Neural progenitor cell (in vitro differentiated cells): Measurements from ENCODE around the gene RPL5.

Experiments
- CTCF ChIP-seq: fragments of 200-600 bp; sonication (generic); IDR thresholded peaks from 2 replicates; pipeline ENCODE4 v1.5.1; 2017; ENCODE audit warnings: antibody characterized with exemption, mild to moderate bottlenecking
- EZH2 ChIP-seq: fragments of 200-600 bp; sonication (generic); IDR thresholded peaks from 2 replicates; pipeline ENCODE4 v1.6.1; 2017; ENCODE audit warnings: antibody characterized with exemption, mild to moderate bottlenecking, moderate library complexity

GRCh38 chr1:92854101-92854785 lies 22.4 kb downstream of the RPL5 start:
- TF ChIP-seq CTCF: no peak
- no peak for TF ChIP-seq EZH2
